Adrenal gland (tissue), 12 donors: ENCODE results near the gene HSPA12A. TPM values are rescaled to one million over a fixed set of nuclear protein-coding genes. Genes with fewer than 3 reads are reported as not detected.

Source experiments
- DNase-seq, 7 donors: peaks; one replicate each; pipeline ENCODE4 v3.0.0-alpha.2; 2019 to 2020
- H3K27ac ChIP-seq, 5 donors: fragments of 200-600 bp; sonication (generic) in 4 of 5; 1 replicate in 3 of 5; 2 replicates in 2 of 5; pipeline versions ENCODE4 v1.5.1 to v1.8.0; 2016 to 2020; ENCODE audit warnings: mild to moderate bottlenecking in 1 of 5
- H3K27me3 ChIP-seq: fragments of 200-600 bp; 2 replicates; pipeline ENCODE4 v1.8.0; 2021
- H3K36me3 ChIP-seq, 2 donors: fragments of 200-600 bp; replicated peaks in 1 of 2; 1 replicate in 1 of 2; 2 replicates in 1 of 2; pipeline versions ENCODE4 v1.5.1 to v1.8.0; 2018 to 2022
- H3K4me1 ChIP-seq, 2 donors: fragments of 200-600 bp; replicated peaks in 1 of 2; 1 replicate in 1 of 2; 2 replicates in 1 of 2; pipeline versions ENCODE4 v1.5.1 to v1.8.0; 2018 to 2021
- H3K4me3 ChIP-seq, 4 donors: fragments of 200-600 bp; sonication (generic) in 3 of 4; one replicate each; pipeline ENCODE4 v1.5.1; 2016 to 2018
- H3K9me3 ChIP-seq, 3 donors: fragments of 200-600 bp; sonication (generic) in 1 of 3; replicated peaks in 1 of 3; 1 replicate in 2 of 3; 2 replicates in 1 of 3; pipeline versions ENCODE4 v1.5.1 to v1.8.0; 2016 to 2021
- CTCF ChIP-seq, 6 experiments: fragments of 450-650 bp in 4 of 6; fragments of 200-600 bp in 2 of 6; sonication (generic) in 1 of 6; IDR thresholded peaks; 1 replicate in 5 of 6; 2 replicates in 1 of 6; pipeline versions ENCODE4 v1.5.1 to v1.8.0; 2016 to 2021; ENCODE audit warnings: antibody characterized with exemption in 6 of 6, mild to moderate bottlenecking in 2 of 6, moderate library complexity in 1 of 6
- POLR2A ChIP-seq, 2 donors: fragments of 450-650 bp; IDR thresholded peaks; one replicate each; pipeline ENCODE4 v1.6.1; 2017; ENCODE audit warnings: antibody characterized with exemption in 2 of 2, mild to moderate bottlenecking in 2 of 2, moderate library complexity in 1 of 2
- WGBS, 4 donors: extraction: QIAGEN DNeasy Blood & Tissue Kit in 2 of 4; methylation state at CpG; one replicate each; pipeline versions ENCODE4 v1.1.5 to v1.1.7; 2013 to 2017; 5-methylcytosine and 5-hydroxymethylcytosine counted together
- intact Hi-C, 2 donors: fragments of 100-400 bp; cut with DNase I; formaldehyde crosslinking; loops; one replicate each; pipeline versions ENCODE4 v1.14.1 to v1.15.0; 2022 to 2023
- polyA plus RNA-seq, 3 donors: library from polyadenylated mRNA; stranded (reverse); fragments of 200-250 nt in 2 of 3; fragments of 350-450 nt in 1 of 3; fragmentation: Illumina TruSeq in 1 of 3; extraction: RNeasy Lipid Tissue Mini Kit (QIAGEN cat#74804) in 1 of 3; gene quantifications; one replicate each; pipeline ENCODE4 v1.2.3, GENCODE V29; 2013 to 2014
- total RNA-seq, 9 donors: library from RNA; depleted of rRNA in 4 of 9; stranded (reverse); fragments of >200 nt in 4 of 9; fragments of 120-200 nt in 1 of 9; fragmentation: NEBNext Ultra II Directional in 1 of 9; extraction: Animal tissue kit (Norgen Biotek cat#: 25700) in 1 of 9; gene quantifications; one replicate each; pipeline versions ENCODE4 v1.1.0 to v1.2.4, GENCODE V29; 2013 to 2023
- donor health status: healthy with polysubstance abuse.
- donor health status: Bipolar disorder and iron deficiency.
- donor health status: DM: yes; HTN: yes; CAD: no.
- donor health status: DM: no; HTN: no; CAD: no.
- donor health status: DM: no; HTN: no; CAD: no.
- donor health status: DM: yes; HTN: yes; CAD: no.

HSPA12A gene
- total and polyA plus RNA-seq, 12 donors: 20.1 to 61.3 (median 46.3) TPM

- H3K27ac ChIP-seq: no peak overlapping the region
- intact Hi-C loops: loop anchor here in 1 of 2 donors (10.0 kb wide), 1 partner anchor 63 kb away; no protein-coding TSS in a partner anchor
- 78 to 85% (median 83%) methylated on average over 11 of the region's 11 CpGs for WGBS, 4 donors
- no peak overlapping the region for H3K4me3 ChIP-seq
- H3K4me1 ChIP-seq: no peaks in the 10 kb centered on the region
- no peak for DNase-seq
- H3K9me3 ChIP-seq: no peaks in the 10 kb centered on the region
- H3K36me3 ChIP-seq: no peaks in the 10 kb centered on the region
- TF ChIP-seq POLR2A (IDR thresholded peaks at IDR 0.05) (no peak), CTCF (IDR thresholded peaks at IDR 0.05) (no peak)
- H3K27me3 ChIP-seq: peaks cover 13% of the 10 kb centered on the region
Measured at GRCh38 chr10:116621934-116622655, 120.3 kb downstream of the HSPA12A start.

- intact Hi-C loops: loop anchor here in 1 of 2 donors (10.0 kb wide), 1 partner anchor 63 kb away; no protein-coding TSS in a partner anchor
- H3K4me3 ChIP-seq: no peak overlapping the region
- no peak overlapping the region for H3K27ac ChIP-seq
- H3K4me1 ChIP-seq: no peaks in the 10 kb centered on the region
- DNase-seq: peak in 1 of 7 donors; percentile 25
- peaks cover 7% of the 10 kb centered on the region for H3K27me3 ChIP-seq
- H3K36me3 ChIP-seq: no peaks in the 10 kb centered on the region
- 77 to 94% (median 81%) methylated on average over 8 of the region's 8 CpGs for WGBS, 4 donors
- TF ChIP-seq CTCF (IDR thresholded peaks at IDR 0.05) (no peak), POLR2A (IDR thresholded peaks at IDR 0.05) (no peak)
- no peaks in the 10 kb centered on the region for H3K9me3 ChIP-seq
Measured at GRCh38 chr10:116621476-116621875, 120.9 kb downstream of the HSPA12A start.

Other genes with a start within 250 kb of the HSPA12A start
- gene PNLIP, start 196.6 kb downstream of the HSPA12A start, total RNA-seq: 1 to 10 TPM in 3 of 9 donors, under 1 TPM in 3, not detected in 3; 0.45 to 2.2 (median 1.00) TPM
- gene PNLIP, start 196.6 kb downstream of the HSPA12A start, polyA plus RNA-seq: under 1 TPM in 2 of 3 donors, not detected in 1; 0.16 to 0.88 TPM
- 1 to 10 TPM in 2 of 9 donors, under 1 TPM in 1, not detected in 6; 0.56 to 1.5 (median 1.4) TPM for gene PNLIPRP1, start 151.6 kb downstream of the HSPA12A start, total RNA-seq
- gene PNLIPRP1, start 151.6 kb downstream of the HSPA12A start, polyA plus RNA-seq: under 1 TPM in 2 of 3 donors, not detected in 1; 0.24 to 0.88 TPM
- 1 to 10 TPM in 1 of 9 donors, under 1 TPM in 3, not detected in 5; 0.84 to 1.1 (median 0.94) TPM for gene PNLIPRP2, start 121.6 kb downstream of the HSPA12A start, total RNA-seq
- under 1 TPM in 2 of 3 donors, not detected in 1; 0.15 to 0.44 TPM for gene PNLIPRP2, start 121.6 kb downstream of the HSPA12A start, polyA plus RNA-seq
- gene ENO4, start 106.9 kb upstream of the HSPA12A start, total RNA-seq: 1 to 10 TPM in 3 of 9 donors, under 1 TPM in 5, not detected in 1; 0.11 to 6.8 (median 0.77) TPM
- under 1 TPM; 0.24 to 0.42 (median 0.37) TPM for gene ENO4, start 106.9 kb upstream of the HSPA12A start, polyA plus RNA-seq